ENCODE measurements around the gene RELA.

DNA sequence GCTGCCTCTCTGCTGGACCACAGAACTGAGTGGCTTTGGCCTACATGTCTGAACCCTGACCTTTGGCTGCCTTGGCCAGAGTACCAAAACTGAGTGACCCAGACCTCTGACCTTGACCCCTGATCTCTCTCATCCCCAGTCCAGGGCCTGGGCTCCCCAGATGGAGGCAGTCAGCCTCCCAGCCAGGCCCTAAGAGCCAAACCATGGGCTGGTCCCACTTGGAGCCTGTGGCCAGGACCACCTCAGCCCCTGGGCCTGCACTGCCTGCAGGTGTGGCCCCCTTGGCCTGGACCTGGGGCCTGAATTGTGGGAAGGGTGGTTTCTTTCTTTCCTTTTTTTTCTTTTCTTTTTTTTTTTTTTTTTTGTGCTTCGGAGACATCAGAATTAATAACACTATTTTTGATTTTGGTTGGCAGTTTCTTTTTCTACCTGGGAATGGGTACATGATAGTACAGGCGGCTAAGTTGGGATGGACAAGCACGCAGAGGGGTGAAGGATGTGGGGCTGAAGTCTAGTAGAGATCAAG is 25.6 kb downstream of the RELA start:
- no peak for TF ChIP-seq EZH2 (IDR thresholded peaks at IDR 0.05; ENCODE audit: insufficient read depth, poor library complexity, severe bottlenecking)
- TF ChIP-seq EZH2phosphoT487 (IDR thresholded peaks at IDR 0.05; ENCODE audit: insufficient read depth, low read depth): no peak

Measured in GM23248 (cell line).